CD4-positive, alpha-beta T cell (primary cell): ENCODE results near the gene MYBPH. TPM values are rescaled to one million over a fixed set of nuclear protein-coding genes. Genes with fewer than 3 reads are reported as not detected.
A peak's percentile ranks its signal among the peaks of the same experiment; 100 is the strongest.

Experiments used
- ATAC-seq: fragments of 200-7000 bp; cut with Tn5 transposase; one replicate; pipeline ENCODE4 v1.10.0; 2022; ENCODE audit warnings: mild to moderate bottlenecking; ENCODE audit not compliant: poor library complexity
- CTCF ChIA-PET: fragments of 350-600 bp; sonication (Branson Sonifier 250); formaldehyde crosslinking; loops from one replicate; lab custom pipeline; 2021; ENCODE audit warnings: antibody characterized with exemption, inconsistent platforms; lab: Charles Lee
- POLR2A ChIA-PET: fragments of 350-600 bp; sonication (Branson Sonifier 250); formaldehyde crosslinking; loops from one replicate; lab custom pipeline; 2021; ENCODE audit warnings: antibody characterized with exemption, inconsistent platforms; lab: Charles Lee
- DNase-seq, 14 experiments: peaks; one replicate each; pipeline ENCODE4 v3.0.0-alpha.2; 2013 to 2020; ENCODE audit warnings: mixed read lengths in 2 of 14
- H3K27ac ChIP-seq, 2 donors: one replicate each; pipeline versions ENCODE4 v1.5.1 to v1.7.0; 2013; ENCODE audit warnings: low read length in 2 of 2, low read depth in 1 of 2, mild to moderate bottlenecking in 1 of 2
- H3K27me3 ChIP-seq, 2 experiments: 1 replicate in 1 of 2; 2 replicates in 1 of 2; pipeline versions ENCODE4 v1.6.1 to v1.7.0; 2013; ENCODE audit warnings: low read length in 2 of 2, control low read depth in 1 of 2, mild to moderate bottlenecking in 1 of 2, moderate library complexity in 1 of 2; ENCODE audit not compliant: insufficient read depth in 2 of 2, control insufficient read depth in 1 of 2
- H3K36me3 ChIP-seq: one replicate; pipeline ENCODE4 v1.6.1; 2013; ENCODE audit warnings: low read length, control low read depth; ENCODE audit not compliant: insufficient read depth
- H3K4me1 ChIP-seq: one replicate; pipeline ENCODE4 v1.6.1; 2013; ENCODE audit warnings: low read length, control low read depth; ENCODE audit not compliant: insufficient read depth
- H3K4me3 ChIP-seq: one replicate; pipeline ENCODE4 v1.5.1; 2013; ENCODE audit warnings: mild to moderate bottlenecking, low read length, moderate library complexity
- H3K9me3 ChIP-seq, 2 experiments: 1 replicate in 1 of 2; 2 replicates in 1 of 2; pipeline versions ENCODE4 v1.6.1 to v1.7.0; 2013; ENCODE audit warnings: low read length in 2 of 2, mild to moderate bottlenecking in 2 of 2, control low read depth in 1 of 2, moderate library complexity in 1 of 2; ENCODE audit not compliant: control insufficient read depth in 1 of 2, insufficient read depth in 1 of 2
- H3K27ac Mint-ChIP-seq: one replicate; pipeline ENCODE4 v1.8.0; 2020; ENCODE audit warnings: mixed read lengths
- H3K27me3 Mint-ChIP-seq: one replicate; pipeline ENCODE4 v1.8.0; 2021; ENCODE audit warnings: mixed read lengths
- H3K36me3 Mint-ChIP-seq: one replicate; pipeline ENCODE4 v1.8.0; 2021; ENCODE audit warnings: low read depth, mixed read lengths
- H3K4me1 Mint-ChIP-seq: one replicate; pipeline ENCODE4 v1.8.0; 2021; ENCODE audit warnings: low read depth, mixed read lengths
- H3K4me3 Mint-ChIP-seq: one replicate; pipeline ENCODE4 v1.8.0; 2020; ENCODE audit warnings: mild to moderate bottlenecking, mixed read lengths
- H3K9me3 Mint-ChIP-seq: one replicate; pipeline ENCODE4 v1.8.0; 2020; ENCODE audit warnings: mixed read lengths
- CTCF ChIP-seq: fragments of 200-600 bp; IDR thresholded peaks from one replicate; pipeline ENCODE4 v1.8.0; 2022; ENCODE audit warnings: antibody characterized with exemption, mild to moderate bottlenecking
- intact Hi-C, 2 experiments: fragments of 100-400 bp; cut with DNase I in 1 of 2; cut with micrococcal nuclease in 1 of 2; formaldehyde crosslinking; loops; one replicate each; pipeline versions ENCODE4 v1.15.1 to v1.9.0; 2023 to 2025; cut with DNase I, micrococcal nuclease
- total RNA-seq, 174 experiments: library from RNA in 2 of 174; stranded (reverse) in 2 of 174; gene quantifications; one replicate each; pipeline ENCODE4 v1.2.3 and lab custom pipeline; 2021 to 2026

Gene MYBPH
- total RNA-seq, 2 experiments from 2014 or later = not detected

GRCh38 chr1:203178083-203178482, 2.5 kb upstream of the MYBPH start:
- Histone ChIP-seq H3K36me3 (no peaks in the 10 kb centered on the region), H3K4me3 (no peak overlapping the region), H3K4me1 (no peaks in the 10 kb centered on the region), H3K27ac (no peak overlapping the region), H3K27me3 (no peaks in the 10 kb centered on the region), H3K9me3 (no peaks in the 10 kb centered on the region)
- no peak overlapping the region for H3K27ac Mint-ChIP-seq
- no peaks in the 10 kb centered on the region for H3K9me3 Mint-ChIP-seq
- peaks cover 4% of the 10 kb centered on the region for H3K27me3 Mint-ChIP-seq
- ChIA-PET POLR2A (no interaction called here), CTCF (no interaction called here)
- DNase-seq = no peak
- no peak overlapping the region for H3K4me3 Mint-ChIP-seq
- TF ChIP-seq CTCF = no peak
- no peak for ATAC-seq
- no peaks in the 10 kb centered on the region for H3K36me3 Mint-ChIP-seq
- intact Hi-C loops = no loop called here
- no peaks in the 10 kb centered on the region for H3K4me1 Mint-ChIP-seq

- ATAC-seq (no peak), DNase-seq (peak in 2 of 14 experiments; percentile 13 to 40)
- no peaks in the 10 kb centered on the region for H3K27me3 ChIP-seq
- no peaks in the 10 kb centered on the region for H3K4me1 ChIP-seq
- peaks cover 4% of the 10 kb centered on the region for H3K27me3 Mint-ChIP-seq
- H3K9me3 Mint-ChIP-seq = no peaks in the 10 kb centered on the region
- ChIA-PET POLR2A (no interaction called here), CTCF (no interaction called here)
- H3K9me3 ChIP-seq = no peaks in the 10 kb centered on the region
- H3K4me3 ChIP-seq = no peak overlapping the region
- H3K4me1 Mint-ChIP-seq = no peaks in the 10 kb centered on the region
- H3K27ac Mint-ChIP-seq = no peak overlapping the region
- H3K4me3 Mint-ChIP-seq = no peak overlapping the region
- no peak for TF ChIP-seq CTCF
- intact Hi-C loops = no loop called here
- H3K27ac ChIP-seq = no peak overlapping the region
- H3K36me3 ChIP-seq = no peaks in the 10 kb centered on the region
- no peaks in the 10 kb centered on the region for H3K36me3 Mint-ChIP-seq
These were observed 1.9 kb upstream of the MYBPH start for GRCh38 chr1:203177470-203178039.

GRCh38 chr1:203177036-203177405, 1.4 kb upstream of the MYBPH start:
- CTCF ChIA-PET = no interaction called here
- Histone ChIP-seq H3K27ac (no peak overlapping the region), H3K4me3 (no peak overlapping the region), H3K4me1 (no peaks in the 10 kb centered on the region), H3K9me3 (no peaks in the 10 kb centered on the region), H3K27me3 (no peaks in the 10 kb centered on the region), H3K36me3 (no peaks in the 10 kb centered on the region)
- TF ChIP-seq CTCF = no peak
- H3K4me1 Mint-ChIP-seq = no peaks in the 10 kb centered on the region
- no peaks in the 10 kb centered on the region for H3K36me3 Mint-ChIP-seq
- H3K4me3 Mint-ChIP-seq = no peak overlapping the region
- H3K27me3 Mint-ChIP-seq = peaks cover 4% of the 10 kb centered on the region
- H3K27ac Mint-ChIP-seq = no peak overlapping the region
- DNase-seq (no peak), ATAC-seq (no peak)
- no peaks in the 10 kb centered on the region for H3K9me3 Mint-ChIP-seq
- POLR2A ChIA-PET = no interaction called here
- intact Hi-C loops = no loop called here
